Activated B cell treated with CpG ODN at 0.5 μM for 24 hours (primary cell): ENCODE measurements around the gene MED9. TPM values are rescaled to one million over a fixed set of nuclear protein-coding genes. Genes with fewer than 3 reads are reported as not detected.

Experiments used
- ATAC-seq: fragments of 200-7000 bp; cut with Tn5 transposase; one replicate; pipeline ENCODE4 v1.10.0; 2021; ENCODE audit warnings: low read depth, mild to moderate bottlenecking, moderate library complexity
- CTCF ChIA-PET: fragments of 350-600 bp; sonication (Branson Sonifier 250); formaldehyde crosslinking; loops from one replicate; lab custom pipeline; 2021; ENCODE audit warnings: antibody characterized with exemption; lab: Charles Lee
- POLR2A ChIA-PET: fragments of 350-600 bp; sonication (Branson Sonifier 250); formaldehyde crosslinking; loops from one replicate; lab custom pipeline; 2021; ENCODE audit warnings: antibody characterized with exemption; lab: Charles Lee
- DNase-seq: peaks from one replicate; pipeline ENCODE4 v3.0.0; 2022
- H3K27ac Mint-ChIP-seq: one replicate; pipeline ENCODE4 v1.8.0; 2020; ENCODE audit warnings: mixed read lengths
- H3K27me3 Mint-ChIP-seq: one replicate; pipeline ENCODE4 v1.8.0; 2021; ENCODE audit warnings: mixed read lengths
- H3K36me3 Mint-ChIP-seq: one replicate; pipeline ENCODE4 v1.8.0; 2021; ENCODE audit warnings: low read depth, mixed read lengths
- H3K4me1 Mint-ChIP-seq: one replicate; pipeline ENCODE4 v1.8.0; 2021; ENCODE audit warnings: mixed read lengths
- H3K4me3 Mint-ChIP-seq: one replicate; pipeline ENCODE4 v1.8.0; 2020; ENCODE audit warnings: mild to moderate bottlenecking, mixed read lengths
- H3K9me3 Mint-ChIP-seq: one replicate; pipeline ENCODE4 v1.8.0; 2020; ENCODE audit warnings: mixed read lengths
- CTCF ChIP-seq: fragments of 200-600 bp; IDR thresholded peaks from one replicate; pipeline ENCODE4 v1.8.0; 2022; ENCODE audit warnings: antibody characterized with exemption, mild to moderate bottlenecking
- intact Hi-C: fragments of 100-400 bp; cut with micrococcal nuclease; formaldehyde crosslinking; loops from one replicate; pipeline ENCODE4 v1.15.1; 2024
- total RNA-seq: library from RNA; stranded (reverse); gene quantifications from 2 replicates; pipeline ENCODE4 v1.2.3, GENCODE V29; 2022

The MED9 gene
- total RNA-seq, 1 donor from 2014 or later, result 20.1 TPM

- ChIA-PET CTCF (no interaction called here), POLR2A (no interaction called here)
- TF ChIP-seq CTCF, result no peak
- H3K27ac Mint-ChIP-seq, result no peak overlapping the region
- intact Hi-C loops, result no loop called here
- DNase-seq (no peak), ATAC-seq (no peak)
- no peak overlapping the region for H3K4me3 Mint-ChIP-seq
- no peaks in the 10 kb centered on the region for H3K4me1 Mint-ChIP-seq
- peaks cover 3% of the 10 kb centered on the region for H3K27me3 Mint-ChIP-seq
- H3K9me3 Mint-ChIP-seq, result no peaks in the 10 kb centered on the region
- no peaks in the 10 kb centered on the region for H3K36me3 Mint-ChIP-seq
These were observed 26.8 kb downstream of the MED9 start for GRCh38 chr17:17503566-17504130.

DNA sequence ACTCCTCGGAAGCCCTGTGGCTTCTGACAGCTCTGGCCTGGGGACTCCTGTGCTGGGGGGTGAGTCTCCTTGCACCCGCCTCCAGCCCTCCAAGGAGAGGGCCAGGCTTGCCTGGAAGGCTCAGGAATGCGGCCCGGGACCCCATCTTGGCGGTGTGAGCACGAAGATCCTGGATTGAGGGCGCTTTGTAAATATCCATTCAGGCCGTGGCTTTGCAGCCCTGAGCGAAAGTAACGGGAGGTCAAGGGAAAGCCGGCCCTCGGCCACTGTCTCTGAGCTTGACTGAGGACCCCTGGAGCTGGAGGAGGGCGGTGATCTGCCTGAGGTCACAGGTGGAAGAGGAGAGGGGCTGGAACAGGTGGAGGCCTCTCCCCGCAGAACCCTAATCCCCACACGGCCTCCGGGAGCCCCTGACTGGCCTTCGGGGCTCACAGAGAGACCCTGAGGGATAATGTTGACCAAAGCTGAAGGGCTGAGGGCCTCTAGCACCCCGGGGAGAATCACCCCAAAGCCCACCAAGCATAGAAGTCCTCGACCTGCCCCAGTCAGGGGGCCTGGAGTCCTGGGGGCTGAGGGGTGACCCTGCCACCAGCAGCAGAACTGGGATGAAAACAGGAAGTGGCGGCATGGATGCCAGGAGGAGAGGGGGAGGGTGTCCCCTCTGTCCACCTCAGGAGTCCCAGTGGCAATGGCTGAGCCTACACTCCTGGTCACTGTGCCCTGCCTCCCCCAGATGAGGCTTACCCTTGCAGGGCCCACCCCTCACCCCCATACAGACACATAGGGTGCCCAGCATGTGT, 27.7 kb downstream of the MED9 start:
- no peak for TF ChIP-seq CTCF
- no peak for ATAC-seq
- Mint-ChIP-seq H3K9me3 (no peaks in the 10 kb centered on the region), H3K36me3 (no peaks in the 10 kb centered on the region), H3K4me1 (no peaks in the 10 kb centered on the region), H3K4me3 (no peak overlapping the region), H3K27ac (no peak overlapping the region), H3K27me3 (peaks cover 3% of the 10 kb centered on the region)
- POLR2A ChIA-PET, result no interaction called here
- CTCF ChIA-PET, result interaction anchor here (2.3 kb wide), 1 partner anchor 8 kb away, joined by 8 read pairs; the partner anchor contains the start of gene RASD1
- intact Hi-C loops, result no loop called here
- DNase-seq, result no peak

GRCh38 chr17:17505151-17505550, 28.4 kb downstream of the MED9 start:
- intact Hi-C loops, result no loop called here
- Mint-ChIP-seq H3K9me3 (no peaks in the 10 kb centered on the region), H3K36me3 (no peaks in the 10 kb centered on the region), H3K27ac (no peak overlapping the region), H3K27me3 (peaks cover 3% of the 10 kb centered on the region), H3K4me1 (no peaks in the 10 kb centered on the region), H3K4me3 (no peak overlapping the region)
- ChIA-PET CTCF (interaction anchor here (2.3 kb wide), 1 partner anchor 9 kb away, joined by 8 read pairs; the partner anchor contains the start of gene RASD1), POLR2A (no interaction called here)
- ATAC-seq, result no peak
- TF ChIP-seq CTCF, result no peak
- DNase-seq, result no peak

GRCh38 chr17:17505610-17506171, 28.9 kb downstream of the MED9 start:
- intact Hi-C loops, result no loop called here
- Mint-ChIP-seq H3K27me3 (peaks cover 3% of the 10 kb centered on the region), H3K4me1 (no peaks in the 10 kb centered on the region), H3K9me3 (no peaks in the 10 kb centered on the region), H3K36me3 (no peaks in the 10 kb centered on the region), H3K27ac (no peak overlapping the region), H3K4me3 (no peak overlapping the region)
- no peak for TF ChIP-seq CTCF
- POLR2A ChIA-PET, result no interaction called here
- CTCF ChIA-PET, result interaction anchor here (2.3 kb wide), 1 partner anchor 9 kb away, joined by 8 read pairs; the partner anchor contains the start of gene RASD1
- ATAC-seq (no peak), DNase-seq (no peak)

DNA sequence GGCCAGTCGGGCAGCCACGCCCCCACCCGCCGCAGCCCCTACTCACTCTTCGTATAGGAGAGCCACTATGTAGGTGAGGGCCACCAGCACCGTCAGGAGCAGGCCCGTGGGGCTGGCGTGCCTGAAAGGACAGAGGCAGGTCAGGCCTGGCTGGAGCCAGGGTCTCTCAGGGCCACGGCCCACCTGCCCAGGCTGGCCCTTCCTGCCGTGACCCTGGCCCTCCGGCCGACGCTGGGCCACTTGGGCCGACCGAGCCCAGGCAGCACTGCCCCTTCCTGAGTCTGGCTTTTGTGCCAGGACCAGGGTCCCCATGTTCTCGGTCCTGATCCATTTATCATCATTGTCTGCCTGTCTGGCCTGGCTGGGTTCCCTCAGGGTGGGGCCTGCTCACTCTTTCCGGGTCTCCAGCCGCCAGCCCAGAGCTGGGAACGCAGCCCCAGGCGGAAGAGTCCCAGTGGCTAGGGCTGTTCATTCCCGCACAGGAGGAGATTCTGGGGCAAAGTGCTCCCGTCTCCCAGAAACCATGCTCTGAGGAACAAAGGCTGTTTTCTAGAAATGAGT, 29.5 kb downstream of the MED9 start:
- Mint-ChIP-seq H3K4me3 (no peak overlapping the region), H3K27ac (no peak overlapping the region), H3K27me3 (peaks cover 3% of the 10 kb centered on the region), H3K4me1 (no peaks in the 10 kb centered on the region), H3K9me3 (no peaks in the 10 kb centered on the region), H3K36me3 (no peaks in the 10 kb centered on the region)
- no peak for DNase-seq
- no peak for TF ChIP-seq CTCF
- ChIA-PET CTCF (interaction anchor here (2.3 kb wide), 1 partner anchor 10 kb away, joined by 8 read pairs; the partner anchor contains the start of gene RASD1), POLR2A (interaction anchor here (0.6 kb wide), 1 partner anchor 379 kb away, joined by 10 read pairs; no protein-coding TSS in a partner anchor)
- no peak for ATAC-seq
- intact Hi-C loops, result no loop called here
